Mononuclear cell (primary cell): Measurements from ENCODE around the gene TMEM267. TPM values are rescaled to one million over a fixed set of nuclear protein-coding genes. Genes with fewer than 3 reads are reported as not detected.

Experiments used
- H3K27me3 ChIP-seq: 2 replicates; pipeline ENCODE4 v1.6.0; 2011; ENCODE audit warnings: low read length, control low read depth; ENCODE audit not compliant: insufficient read depth
- H3K4me1 ChIP-seq: 2 replicates; pipeline ENCODE4 v1.5.1; 2011; ENCODE audit warnings: mild to moderate bottlenecking, low read length, control low read depth; ENCODE audit not compliant: insufficient read depth
- H3K4me3 ChIP-seq: 2 replicates; pipeline ENCODE4 v1.5.1; 2011; ENCODE audit warnings: mild to moderate bottlenecking, low read length, moderate library complexity
- H3K9me3 ChIP-seq: 2 replicates; pipeline ENCODE4 v1.5.1; 2011; ENCODE audit warnings: low read depth, mild to moderate bottlenecking, control low read depth, low read length
- total RNA-seq: library from RNA; depleted of rRNA; stranded (reverse); fragments of >200 nt; gene quantifications from one replicate; pipeline ENCODE4 v1.2.3, GENCODE V29; 2012

Gene TMEM267
- total RNA-seq, 1 donor: 11.5 TPM

DNA sequence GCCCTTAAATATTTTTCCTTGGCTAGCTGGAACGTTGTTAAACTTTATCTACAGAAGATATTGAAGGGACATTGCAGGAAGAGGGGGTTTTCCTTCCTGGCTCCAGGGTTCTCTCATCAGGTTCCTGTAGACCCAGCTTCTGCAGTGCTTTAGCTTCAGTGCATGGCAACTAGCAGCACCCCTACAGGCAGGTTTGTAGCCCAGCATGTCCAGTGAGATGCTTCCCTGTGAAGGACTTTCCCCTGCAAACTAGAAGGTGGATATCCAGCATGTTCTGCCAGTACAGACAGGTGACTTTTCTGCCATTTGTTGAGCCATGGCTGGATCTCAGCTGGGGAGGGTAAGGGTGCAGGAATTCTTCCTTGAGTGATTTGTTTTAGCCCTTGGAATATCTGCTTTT, 81.8 kb downstream of the TMEM267 start:
- no peak overlapping the region for H3K4me3 ChIP-seq
- H3K27me3 ChIP-seq: no peaks in the 10 kb centered on the region
- peaks cover 7% of the 10 kb centered on the region for H3K4me1 ChIP-seq
- no peaks in the 10 kb centered on the region for H3K9me3 ChIP-seq

DNA sequence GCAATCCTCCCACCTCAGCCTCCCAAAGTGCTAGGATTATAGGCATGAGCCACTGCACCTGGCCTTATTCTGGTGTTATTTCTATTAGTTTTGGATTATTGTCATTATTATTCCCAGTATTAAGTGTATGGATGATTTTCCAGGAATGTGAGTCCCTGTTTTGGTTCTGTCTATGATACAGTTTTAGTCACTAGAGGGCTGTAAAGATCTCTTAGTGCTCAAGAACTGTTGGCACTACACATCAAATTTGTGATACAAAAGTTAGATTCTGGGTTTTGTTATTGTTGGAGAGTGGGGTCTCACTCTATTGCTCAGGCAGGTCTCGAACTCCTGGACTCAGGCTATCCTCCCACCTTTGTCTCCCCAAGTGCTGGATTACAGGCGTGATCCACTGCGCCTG, 83.6 kb downstream of the TMEM267 start:
- H3K9me3 ChIP-seq: no peaks in the 10 kb centered on the region
- H3K4me1 ChIP-seq: peaks cover 12% of the 10 kb centered on the region
- no peak overlapping the region for H3K4me3 ChIP-seq
- H3K27me3 ChIP-seq: no peaks in the 10 kb centered on the region

DNA sequence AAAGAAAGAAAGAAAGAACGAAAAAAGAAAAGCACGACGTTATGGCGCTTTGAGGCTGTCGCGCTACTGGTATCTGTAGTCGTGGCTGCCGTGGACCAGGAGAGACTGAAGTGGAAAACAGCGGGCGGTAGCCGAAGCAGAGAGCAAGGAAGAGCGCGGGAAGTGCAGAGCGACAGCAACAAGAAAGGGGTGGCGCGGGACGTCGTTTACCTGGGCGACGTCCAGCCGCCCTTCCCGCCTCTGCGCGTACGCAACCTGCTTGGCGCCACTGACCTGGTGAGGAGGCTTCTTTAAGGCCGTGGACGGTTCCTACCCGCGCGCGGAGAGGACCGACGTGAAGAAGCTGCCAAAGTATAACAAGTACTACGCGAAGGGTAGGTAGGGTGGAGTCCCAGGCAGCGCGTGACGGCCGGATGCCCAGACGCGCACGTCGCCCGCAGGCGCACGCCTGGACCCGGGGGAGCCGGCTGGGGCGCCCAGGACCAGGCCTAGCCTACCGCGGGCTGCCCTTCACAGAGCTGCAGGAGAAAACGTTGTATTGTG, 86.8 kb downstream of the TMEM267 start:
- H3K4me3 ChIP-seq: peak overlapping the region; percentile 65
- no peaks in the 10 kb centered on the region for H3K27me3 ChIP-seq
- peaks cover 12% of the 10 kb centered on the region for H3K4me1 ChIP-seq
- no peaks in the 10 kb centered on the region for H3K9me3 ChIP-seq

Other genes starting within 250 kb of the TMEM267 start
- 53.0 TPM for gene HMGCS1, start 170.5 kb downstream of the TMEM267 start, total RNA-seq
- gene CCL28, start 71.5 kb downstream of the TMEM267 start, total RNA-seq: 8.8 TPM
- gene C5orf34, start 31.3 kb upstream of the TMEM267 start, total RNA-seq: 1.9 TPM
- 65.0 TPM for gene PAIP1, start 73.2 kb upstream of the TMEM267 start, total RNA-seq
- gene NNT, start 119.3 kb upstream of the TMEM267 start, total RNA-seq: 30.6 TPM